WI38 (cell line): ENCODE data around the gene CADM2.

ENCODE experiments used
- H3K4me3 ChIP-seq: 2 replicates; pipeline ENCODE4 v1.5.1; 2011; ENCODE audit warnings: low read depth, mild to moderate bottlenecking, control low read depth, low read length
- TF ChIP-seq, protein P1 (sequence below): IDR thresholded peaks from 2 replicates; pipeline ENCODE4 v1.5.1; 2012; ENCODE audit warnings: low read depth, mild to moderate bottlenecking, control low read depth, low read length

CADM2 gene

DNA sequence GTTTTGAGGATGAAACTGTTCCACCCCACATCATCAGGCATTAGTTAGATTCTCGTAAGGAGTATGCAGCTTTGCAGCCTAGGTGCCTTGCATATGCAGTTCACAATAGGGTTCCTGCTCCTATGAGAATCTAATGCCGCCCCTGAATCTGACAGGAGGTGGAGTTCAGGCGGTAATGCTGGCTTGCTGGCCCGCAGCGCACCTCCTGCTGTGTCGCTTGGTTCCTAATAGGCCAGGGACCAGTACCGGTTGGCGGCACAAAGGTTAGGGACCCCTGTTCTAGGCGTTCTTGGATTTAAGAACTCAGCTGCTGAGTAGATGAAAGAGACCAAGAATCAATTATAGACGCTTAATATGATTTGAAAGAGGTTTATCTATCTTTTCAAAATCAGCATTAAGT lies 595.4 kb downstream of the CADM2 start:
- TF ChIP-seq, protein P1, sequence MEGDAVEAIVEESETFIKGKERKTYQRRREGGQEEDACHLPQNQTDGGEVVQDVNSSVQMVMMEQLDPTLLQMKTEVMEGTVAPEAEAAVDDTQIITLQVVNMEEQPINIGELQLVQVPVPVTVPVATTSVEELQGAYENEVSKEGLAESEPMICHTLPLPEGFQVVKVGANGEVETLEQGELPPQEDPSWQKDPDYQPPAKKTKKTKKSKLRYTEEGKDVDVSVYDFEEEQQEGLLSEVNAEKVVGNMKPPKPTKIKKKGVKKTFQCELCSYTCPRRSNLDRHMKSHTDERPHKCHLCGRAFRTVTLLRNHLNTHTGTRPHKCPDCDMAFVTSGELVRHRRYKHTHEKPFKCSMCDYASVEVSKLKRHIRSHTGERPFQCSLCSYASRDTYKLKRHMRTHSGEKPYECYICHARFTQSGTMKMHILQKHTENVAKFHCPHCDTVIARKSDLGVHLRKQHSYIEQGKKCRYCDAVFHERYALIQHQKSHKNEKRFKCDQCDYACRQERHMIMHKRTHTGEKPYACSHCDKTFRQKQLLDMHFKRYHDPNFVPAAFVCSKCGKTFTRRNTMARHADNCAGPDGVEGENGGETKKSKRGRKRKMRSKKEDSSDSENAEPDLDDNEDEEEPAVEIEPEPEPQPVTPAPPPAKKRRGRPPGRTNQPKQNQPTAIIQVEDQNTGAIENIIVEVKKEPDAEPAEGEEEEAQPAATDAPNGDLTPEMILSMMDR = no peak
- no peak overlapping the region for H3K4me3 ChIP-seq

DNA sequence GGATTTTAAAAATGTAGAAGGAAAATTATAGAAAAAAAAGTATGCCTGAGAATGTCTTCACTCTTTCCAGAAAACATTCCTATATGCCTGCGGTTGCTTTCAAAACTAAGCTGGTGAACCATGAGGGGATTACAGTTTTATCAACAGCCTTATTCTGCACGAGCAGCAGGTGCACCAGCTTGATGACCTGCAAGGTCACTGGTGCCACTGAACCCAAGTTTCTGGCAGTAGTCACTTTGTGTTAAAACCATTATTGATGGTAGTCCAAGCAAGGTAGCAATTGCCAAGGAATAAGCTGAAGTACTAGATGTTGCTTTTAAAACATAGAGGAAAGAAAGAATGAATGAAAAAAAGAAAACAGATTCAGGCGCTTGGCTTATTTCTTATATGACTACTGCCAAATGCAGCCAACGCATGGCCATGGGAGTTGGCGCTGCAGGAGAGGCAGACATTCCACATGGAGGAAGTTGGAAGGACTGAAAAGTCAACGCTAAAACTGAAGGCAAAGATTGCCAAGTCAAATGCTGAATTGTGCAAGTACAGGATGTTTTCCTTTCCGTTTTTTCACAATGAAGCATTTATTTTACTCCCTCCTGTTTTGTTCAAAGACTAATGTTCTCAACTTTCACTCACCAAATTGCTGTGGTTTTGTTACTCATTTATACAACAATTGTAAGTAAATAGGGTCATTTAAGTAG lies 601.4 kb downstream of the CADM2 start:
- no peak overlapping the region for H3K4me3 ChIP-seq
- TF ChIP-seq, protein P1 = no peak

DNA sequence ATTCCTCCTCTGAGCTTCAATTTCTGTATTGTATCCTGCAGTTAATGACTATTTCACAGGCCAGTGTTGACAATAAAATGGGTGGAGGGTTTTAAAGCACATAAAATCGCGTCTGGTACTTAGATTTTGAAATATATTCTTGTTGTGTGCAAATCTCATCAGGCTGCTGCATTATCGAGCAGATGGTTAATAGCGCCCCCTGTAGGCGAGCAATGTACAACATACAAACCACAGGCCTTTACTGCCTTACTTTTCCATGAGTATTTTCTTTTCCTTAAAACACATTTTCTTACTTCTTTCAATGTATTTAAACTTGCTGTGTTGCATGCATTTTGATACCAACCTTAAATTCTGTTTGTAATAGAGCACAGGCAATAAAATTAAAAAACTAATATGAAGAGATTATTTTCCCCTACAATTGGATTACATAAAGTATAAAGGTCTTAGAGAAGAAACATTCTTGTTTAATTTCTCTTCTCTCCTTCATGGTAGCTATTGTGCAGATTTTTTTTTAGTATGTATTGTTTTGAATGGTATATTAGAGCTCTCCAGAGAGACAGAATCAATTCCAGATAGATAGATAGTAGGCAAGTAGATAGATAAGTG lies 608.4 kb downstream of the CADM2 start:
- TF ChIP-seq, protein P1 = no peak
- H3K4me3 ChIP-seq = no peak overlapping the region

DNA sequence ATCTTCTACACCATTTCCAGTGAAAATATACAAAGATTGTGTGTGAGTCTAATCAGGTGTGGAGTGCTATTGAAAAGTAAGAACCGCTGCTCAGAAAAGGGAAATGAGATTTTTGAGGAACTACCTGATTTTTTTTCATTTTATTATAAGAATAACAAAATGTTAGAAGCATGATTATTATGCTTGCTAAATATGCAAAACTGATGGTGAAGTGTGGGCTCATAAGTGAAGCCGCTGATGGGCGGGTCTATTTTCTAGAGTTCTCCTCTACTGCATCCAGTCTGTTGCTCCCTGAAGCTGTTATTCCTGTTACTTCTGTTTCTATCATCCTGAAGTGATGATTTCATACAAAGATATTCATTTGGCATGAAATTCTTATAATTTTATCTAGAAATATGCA lies 612.0 kb downstream of the CADM2 start:
- TF ChIP-seq, protein P1 = no peak
- H3K4me3 ChIP-seq = no peak overlapping the region

- TF ChIP-seq, protein P1 = no peak
- H3K4me3 ChIP-seq = no peak overlapping the region
Measured at GRCh38 chr3:85571835-85572234, 613.0 kb downstream of the CADM2 start.

DNA sequence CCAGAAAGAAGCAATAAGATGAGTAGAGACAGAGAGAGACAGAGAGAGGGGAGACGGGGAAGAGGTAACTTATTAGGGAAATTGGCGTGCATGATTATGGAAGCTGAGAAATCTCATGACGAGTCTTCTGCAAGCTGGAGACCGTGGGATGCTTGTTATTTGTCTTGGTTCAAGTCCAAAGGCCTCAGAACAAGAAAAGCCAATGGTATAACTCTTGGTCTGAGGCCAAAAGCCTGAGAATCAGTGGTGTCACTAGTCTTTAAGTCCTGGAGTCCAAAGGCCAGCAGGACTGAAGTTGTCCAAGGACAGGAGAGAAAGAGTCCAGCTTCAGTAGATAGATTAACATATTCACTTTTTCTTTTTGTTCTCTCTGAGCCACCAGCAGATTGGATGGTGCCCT lies 613.6 kb downstream of the CADM2 start:
- TF ChIP-seq, protein P1 = no peak
- no peak overlapping the region for H3K4me3 ChIP-seq

- H3K4me3 ChIP-seq = no peak overlapping the region
- TF ChIP-seq, protein P1 = no peak
Measured at GRCh38 chr3:85572978-85573377, 614.2 kb downstream of the CADM2 start.
